Suppressor macrophage treated with lipopolysaccharide for 1 hour (primary cell): ENCODE measurements around the gene CYTH2.
"Not testable (repeated sequence)": the region's sequence is repeated elsewhere in the genome, so short reads cannot be mapped to it uniquely, and the experiment has no call there.

Source experiments
- DNase-seq, 3 donors: peaks; one replicate each; pipeline ENCODE4 v3.0.0-alpha.2; 2020 to 2022

Gene CYTH2

GRCh38 chr19:48513289-48514122 lies 44.3 kb downstream of the CYTH2 start:
- peak; percentile 59 to 71 (median 62) for DNase-seq

- no peak for DNase-seq
Measured at GRCh38 chr19:48514123-48514458, 44.9 kb downstream of the CYTH2 start.

GRCh38 chr19:48516536-48516935 lies 47.4 kb downstream of the CYTH2 start:
- no peak for DNase-seq

GRCh38 chr19:48518207-48518606 lies 49.0 kb downstream of the CYTH2 start:
- no peak for DNase-seq

GRCh38 chr19:48519426-48519825 lies 50.3 kb downstream of the CYTH2 start:
- DNase-seq = not testable (repeated sequence)

- no peak for DNase-seq
Measured at GRCh38 chr19:48520134-48520533, 51.0 kb downstream of the CYTH2 start.

- DNase-seq = no peak
Measured at GRCh38 chr19:48524221-48524620, 55.1 kb downstream of the CYTH2 start.

GRCh38 chr19:48524732-48525131 lies 55.6 kb downstream of the CYTH2 start:
- no peak for DNase-seq

GRCh38 chr19:48529156-48529555 lies 60.0 kb downstream of the CYTH2 start:
- DNase-seq = no peak

- no peak for DNase-seq
Measured at GRCh38 chr19:48530066-48530720, 61.0 kb downstream of the CYTH2 start.

GRCh38 chr19:48530770-48531169 lies 61.6 kb downstream of the CYTH2 start:
- no peak for DNase-seq
